Right cardiac atrium (tissue), 5 donors: Measurements from ENCODE around the gene GNAI3. TPM values are rescaled to one million over a fixed set of nuclear protein-coding genes. Genes with fewer than 3 reads are reported as not detected.
"Not testable (repeated sequence)": the region's sequence is repeated elsewhere in the genome, so short reads cannot be mapped to it uniquely, and the experiment has no call there.

Experiments used
- ATAC-seq, 2 donors: fragments of 200-7000 bp; cut with Tn5 transposase; one replicate each; pipeline versions ENCODE4 v1.8.0 to v1.9.1; 2020; ENCODE audit warnings: moderate library complexity in 2 of 2, mild to moderate bottlenecking in 1 of 2
- DNase-seq, 3 donors: peaks; one replicate each; pipeline ENCODE4 v3.0.0-alpha.2; 2020
- H3K27ac ChIP-seq: one replicate; pipeline ENCODE4 v1.5.1; 2013; ENCODE audit warnings: mild to moderate bottlenecking, low read length, control low read depth, moderate library complexity
- H3K27me3 ChIP-seq: one replicate; pipeline ENCODE4 v1.6.1; 2013; ENCODE audit not compliant: control insufficient read depth, insufficient read depth
- H3K4me1 ChIP-seq: one replicate; pipeline ENCODE4 v1.6.1; 2013; ENCODE audit warnings: low read length; ENCODE audit not compliant: control insufficient read depth, insufficient read depth
- H3K4me3 ChIP-seq: one replicate; pipeline ENCODE4 v1.5.1; 2013; ENCODE audit warnings: low read length, control low read depth
- H3K9me3 ChIP-seq: one replicate; pipeline ENCODE4 v1.6.1; 2013; ENCODE audit warnings: low read length; ENCODE audit not compliant: control insufficient read depth
- WGBS: extraction: QIAGEN DNeasy Blood & Tissue Kit; methylation state at CpG from one replicate; pipeline ENCODE4 v1.1.7; 2013; 5-methylcytosine and 5-hydroxymethylcytosine counted together
- intact Hi-C, 4 donors: fragments of 100-400 bp; cut with DNase I; formaldehyde crosslinking; loops; one replicate each; pipeline versions ENCODE4 v1.11.0 to v1.14.0; 2022 to 2023
- polyA plus RNA-seq: library from polyadenylated mRNA; stranded (reverse); fragments of 200-250 nt; gene quantifications from one replicate; pipeline ENCODE4 v1.2.3, GENCODE V29; 2013
- total RNA-seq, 4 donors: library from RNA; stranded (reverse); fragmentation: NEBNext Ultra II Directional; extraction: Animal tissue kit (Norgen Biotek cat#: 25700); gene quantifications; one replicate each; pipeline ENCODE4 v1.2.1, GENCODE V29; 2021
- donor health status: healthy with polysubstance abuse.
- donor health status: DM: no; HTN: yes; CAD: no.
- donor health status: DM: no; HTN: no; CAD: no.
- donor health status: DM: no; HTN: yes; CAD: no; lungs with severe emphysema.
- donor health status: DM: yes; HTN: yes; CAD: no.

The GNAI3 gene
- total and polyA plus RNA-seq, 5 donors, result 1.6 to 4.7 (median 2.7) TPM

DNA sequence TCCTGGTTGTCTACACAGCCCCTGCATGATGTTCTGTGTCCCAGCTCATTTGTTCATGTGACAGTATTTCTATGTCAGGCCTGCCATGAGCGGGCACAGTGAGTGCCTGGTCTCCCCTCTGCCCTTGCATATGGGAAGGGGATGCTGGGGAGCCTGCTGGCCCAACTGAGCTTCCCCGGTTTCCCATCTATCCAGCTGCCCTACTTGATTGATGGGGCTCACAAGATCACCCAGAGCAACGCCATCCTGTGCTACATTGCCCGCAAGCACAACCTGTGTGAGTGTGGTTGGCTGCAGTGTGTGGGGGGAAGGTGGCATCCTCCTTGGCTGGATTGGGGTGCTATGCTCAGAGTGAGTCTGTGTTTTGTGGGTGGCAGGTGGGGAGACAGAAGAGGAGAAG lies 109.0 kb downstream of the GNAI3 start:
- Histone ChIP-seq H3K9me3 (no peaks in the 10 kb centered on the region), H3K4me3 (no peak overlapping the region), H3K4me1 (peaks cover 2% of the 10 kb centered on the region), H3K27me3 (no peaks in the 10 kb centered on the region), H3K27ac (no peak overlapping the region)
- intact Hi-C loops, result no loop called here
- DNase-seq, result no peak
- no peak for ATAC-seq
- 87% methylated on average over 4 of the region's 4 CpGs for WGBS

DNA sequence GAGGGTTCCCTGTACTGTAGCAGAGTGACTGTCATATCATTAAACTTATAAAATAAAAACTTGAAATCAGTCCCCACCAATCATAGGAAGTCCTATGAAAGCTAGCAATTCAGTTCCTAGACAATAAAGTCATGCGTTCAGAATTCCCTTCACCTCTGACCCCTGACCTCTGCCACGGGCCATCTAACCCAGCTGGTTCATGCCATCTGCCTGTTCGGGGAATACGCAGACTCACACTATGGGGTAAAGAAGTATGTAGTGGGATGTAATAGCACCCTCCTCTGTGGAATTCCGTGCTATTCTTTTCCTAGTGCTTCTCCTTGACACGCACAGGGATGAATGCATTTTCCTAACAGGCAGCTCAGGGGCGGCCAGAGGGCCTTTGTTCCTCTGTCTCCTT lies 109.6 kb downstream of the GNAI3 start:
- Histone ChIP-seq H3K4me1 (peaks cover 2% of the 10 kb centered on the region), H3K4me3 (no peak overlapping the region), H3K27me3 (no peaks in the 10 kb centered on the region), H3K9me3 (no peaks in the 10 kb centered on the region), H3K27ac (no peak overlapping the region)
- ATAC-seq (no peak), DNase-seq (no peak)
- WGBS, result 66% methylated on average over 7 of the region's 7 CpGs
- intact Hi-C loops, result no loop called here

DNA sequence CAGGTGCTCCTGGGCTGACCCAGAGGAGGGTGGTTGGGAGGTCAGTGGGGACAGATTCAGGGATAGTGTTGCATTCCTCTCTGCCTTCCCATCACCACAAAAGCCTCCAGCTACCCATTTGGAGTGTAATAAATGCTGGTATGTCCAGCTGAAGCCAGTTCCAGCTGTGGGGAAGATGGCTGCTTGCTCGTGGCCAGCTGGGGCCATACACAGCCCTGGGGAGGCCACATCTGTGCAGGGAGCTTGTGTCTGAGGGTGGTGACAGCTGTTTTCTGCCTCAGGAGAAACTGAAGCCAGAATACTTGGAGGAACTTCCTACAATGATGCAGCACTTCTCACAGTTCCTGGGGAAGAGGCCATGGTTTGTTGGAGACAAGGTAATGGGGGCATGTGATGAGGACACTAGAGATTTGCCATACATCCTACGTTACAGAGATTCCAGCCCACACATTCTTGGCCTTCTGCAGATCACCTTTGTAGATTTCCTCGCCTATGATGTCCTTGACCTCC lies 110.2 kb downstream of the GNAI3 start:
- H3K4me3 ChIP-seq, result no peak overlapping the region
- no peaks in the 10 kb centered on the region for H3K27me3 ChIP-seq
- H3K4me1 ChIP-seq, result peaks cover 2% of the 10 kb centered on the region
- intact Hi-C loops, result no loop called here
- no peak overlapping the region for H3K27ac ChIP-seq
- DNase-seq (no peak), ATAC-seq (no peak)
- WGBS, result 48% methylated on average over 3 of the region's 3 CpGs
- no peaks in the 10 kb centered on the region for H3K9me3 ChIP-seq

DNA sequence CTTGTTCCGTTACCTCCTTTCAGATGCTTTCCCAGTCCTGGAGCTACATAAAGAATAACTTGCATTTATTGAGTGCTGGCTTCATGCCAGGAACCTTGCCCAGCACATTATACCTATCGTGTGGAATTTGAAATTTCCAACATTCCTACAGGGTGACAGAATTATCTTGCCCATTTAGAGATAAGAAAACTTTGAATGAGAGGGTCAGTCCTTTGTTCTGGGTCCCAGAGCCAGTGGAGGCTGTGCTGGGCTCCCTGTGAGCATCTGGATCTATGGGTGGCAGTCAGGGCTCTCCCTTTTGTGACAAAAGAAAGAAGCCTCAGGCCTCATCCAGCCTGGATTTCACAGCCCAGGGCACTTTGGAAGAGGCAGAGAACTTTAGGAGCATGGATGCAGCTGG lies 110.7 kb downstream of the GNAI3 start:
- no peaks in the 10 kb centered on the region for H3K9me3 ChIP-seq
- 61% methylated on average over 2 of the region's 2 CpGs for WGBS
- peaks cover 2% of the 10 kb centered on the region for H3K4me1 ChIP-seq
- intact Hi-C loops, result no loop called here
- no peak for DNase-seq
- H3K27me3 ChIP-seq, result no peaks in the 10 kb centered on the region
- no peak for ATAC-seq
- no peak overlapping the region for H3K4me3 ChIP-seq
- H3K27ac ChIP-seq, result no peak overlapping the region

DNA sequence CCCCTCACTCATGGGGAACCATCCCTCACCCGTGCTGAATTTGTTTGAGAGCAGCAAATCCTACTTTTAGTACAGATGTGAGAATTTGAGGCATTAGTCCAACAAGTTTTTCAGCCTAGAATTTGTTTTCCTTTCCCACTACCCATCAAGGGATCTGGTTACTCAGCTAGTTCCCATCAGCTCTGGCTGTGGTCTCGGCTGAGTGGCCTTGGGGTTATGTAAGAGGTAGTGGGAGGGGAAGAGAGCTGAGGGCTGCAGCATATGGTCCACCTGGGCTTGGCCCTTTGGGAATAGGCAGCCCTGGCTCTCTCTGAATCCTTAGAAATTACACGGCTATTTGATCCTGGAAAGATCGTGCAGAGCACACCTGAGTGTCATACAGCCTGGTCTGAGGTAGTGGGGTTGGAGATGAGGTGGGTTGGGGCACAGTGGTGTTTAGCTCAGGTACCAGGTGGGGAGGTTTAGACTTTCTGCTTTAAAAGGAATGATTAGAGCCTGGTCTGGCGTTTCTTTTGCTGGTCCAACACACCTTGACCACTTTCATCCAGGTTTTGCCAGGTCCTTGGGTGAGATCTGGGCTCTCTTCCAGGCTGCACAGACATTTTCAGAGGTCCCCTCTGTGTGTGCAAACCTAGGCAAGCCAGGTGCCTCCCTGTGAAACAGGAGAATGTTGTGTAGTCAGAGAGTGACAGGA lies 111.7 kb downstream of the GNAI3 start:
- H3K27me3 ChIP-seq, result no peaks in the 10 kb centered on the region
- H3K4me1 ChIP-seq, result peaks cover 1% of the 10 kb centered on the region
- intact Hi-C loops, result no loop called here
- DNase-seq (no peak), ATAC-seq (no peak)
- H3K9me3 ChIP-seq, result no peaks in the 10 kb centered on the region
- no peak overlapping the region for H3K4me3 ChIP-seq
- H3K27ac ChIP-seq, result no peak overlapping the region
- 81% methylated on average over 5 of the region's 5 CpGs for WGBS

DNA sequence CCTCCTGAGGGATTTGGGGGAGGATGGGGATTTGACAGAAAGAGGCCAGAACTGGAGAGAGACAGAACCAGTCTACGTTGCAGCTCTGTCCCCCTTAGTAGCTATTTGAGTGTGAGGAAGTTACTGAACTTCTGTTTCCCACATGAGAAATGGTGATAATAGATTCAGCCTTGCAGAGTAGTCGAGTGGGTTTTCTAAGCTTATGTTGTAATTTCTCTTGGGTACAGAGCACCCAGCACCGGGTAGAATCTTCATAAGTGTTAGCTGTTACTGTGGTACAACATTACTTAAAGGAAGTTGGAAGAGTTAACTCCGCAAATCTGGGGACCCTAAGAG lies 112.2 kb downstream of the GNAI3 start:
- not testable (repeated sequence) for ATAC-seq
- 63% methylated on average over 3 of the region's 4 CpGs for WGBS

DNA sequence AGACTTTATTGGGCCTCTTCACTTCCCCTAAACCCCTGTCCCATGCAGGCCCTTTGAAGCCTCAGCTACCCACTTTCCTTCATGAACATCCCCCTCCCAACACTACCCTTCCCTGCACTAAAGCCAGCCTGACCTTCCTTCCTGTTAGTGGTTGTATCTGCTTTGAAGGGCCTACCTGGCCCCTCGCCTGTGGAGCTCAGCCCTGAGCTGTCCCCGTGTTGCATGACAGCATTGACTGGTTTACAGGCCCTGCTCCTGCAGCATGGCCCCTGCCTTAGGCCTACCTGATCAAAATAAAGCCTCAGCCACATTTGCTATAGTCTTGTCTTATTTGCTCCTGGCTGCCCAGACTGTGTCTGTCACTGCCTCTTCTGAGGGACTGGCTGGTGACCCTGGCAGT lies 113.0 kb downstream of the GNAI3 start:
- no peak for DNase-seq
- no peak for ATAC-seq
- Histone ChIP-seq H3K27ac (no peak overlapping the region), H3K4me3 (no peak overlapping the region), H3K27me3 (no peaks in the 10 kb centered on the region), H3K4me1 (no peaks in the 10 kb centered on the region), H3K9me3 (no peaks in the 10 kb centered on the region)
- 87% methylated on average over 2 of the region's 2 CpGs for WGBS
- intact Hi-C loops, result no loop called here

More for the DNA sequence above, 112.2 kb downstream of the GNAI3 start:
- H3K4me3 ChIP-seq, intact Hi-C loops, H3K27me3 ChIP-seq, H3K4me1 ChIP-seq, DNase-seq, H3K9me3 ChIP-seq, H3K27ac ChIP-seq: not testable (repeated sequence)

DNA sequence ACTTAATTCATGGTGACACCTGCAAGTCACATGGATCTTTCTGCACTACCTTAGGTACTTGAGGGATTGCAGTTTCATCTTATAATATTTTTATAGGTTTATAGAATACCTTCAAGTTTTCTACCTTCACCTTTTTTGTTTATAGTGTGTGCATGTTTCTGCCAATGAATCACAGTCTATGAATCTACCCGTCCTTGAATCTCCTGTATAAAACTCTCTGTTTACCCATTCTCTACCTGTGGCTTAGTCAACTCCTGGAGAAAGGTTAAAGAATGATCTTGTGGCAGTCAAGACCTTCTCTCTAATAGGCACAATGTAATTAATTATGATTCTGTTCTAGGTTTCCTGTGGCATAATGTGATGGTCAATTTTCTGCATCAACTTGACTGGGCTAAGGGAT lies 116.3 kb downstream of the GNAI3 start:
- WGBS, result 94% methylated on average over 1 of the region's 1 CpG

DNA sequence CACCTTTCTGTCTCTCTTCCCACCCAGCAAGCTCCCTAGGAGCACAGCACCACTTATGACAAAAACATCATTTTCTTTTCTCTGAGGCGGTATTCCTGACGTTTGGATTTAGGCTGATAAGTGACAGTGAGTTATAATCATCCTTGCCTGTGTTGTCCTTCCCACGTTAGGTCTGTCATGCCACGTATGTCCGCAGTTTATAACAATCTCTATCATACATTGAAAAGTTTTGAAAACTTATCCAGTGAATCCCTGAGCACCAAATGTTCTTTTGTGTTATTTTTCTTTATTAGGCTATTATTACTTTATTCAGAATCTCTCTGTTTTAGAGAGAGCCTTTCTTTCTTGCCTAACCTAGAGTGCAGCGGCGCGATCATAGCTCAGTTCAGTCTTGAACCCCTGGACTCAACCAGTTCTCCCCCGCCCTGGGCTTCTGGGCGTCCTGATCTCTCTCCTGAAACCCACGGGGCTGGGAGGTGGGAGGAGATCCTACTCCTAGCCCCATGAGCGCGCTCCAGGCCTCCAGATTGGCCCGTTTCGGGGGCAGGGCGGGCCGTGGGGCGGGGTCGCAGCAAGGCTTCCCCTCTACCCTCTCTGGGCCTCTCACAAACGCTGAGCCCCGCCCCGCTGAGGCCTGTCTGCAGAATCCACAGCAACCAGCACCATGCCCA lies 119.2 kb downstream of the GNAI3 start, which contains the start of gene GSTM2:
Gene GSTM2 (plus strand): TSS at position 606 of the 671 bp plus-strand sequence. CDS start 59 bp downstream, at position 665.
- peak; percentile 96 to 99 (median 98) for DNase-seq
- H3K9me3 ChIP-seq, result no peaks in the 10 kb centered on the region
- no peaks in the 10 kb centered on the region for H3K27me3 ChIP-seq
- H3K27ac ChIP-seq, result no peak within 1 kb of the TSS
- intact Hi-C loops, result no loop called here
- peak within 1 kb of the TSS; percentile 81 for H3K4me3 ChIP-seq
- H3K4me1 ChIP-seq, result peaks cover 2% of the 10 kb centered on the region
- 8% methylated on average over 22 of the region's 22 CpGs for WGBS
- peak; percentile 100 for ATAC-seq

More for the DNA sequence above, 116.3 kb downstream of the GNAI3 start:
- Histone ChIP-seq H3K27me3 (no peaks in the 10 kb centered on the region), H3K4me3 (no peak overlapping the region), H3K9me3 (no peaks in the 10 kb centered on the region), H3K4me1 (peaks cover 2% of the 10 kb centered on the region), H3K27ac (no peak overlapping the region)
- intact Hi-C loops, result no loop called here
- no peak for ATAC-seq
- DNase-seq, result no peak
